ENCODE results near the gene ODF2.

Gene ODF2

DNA sequence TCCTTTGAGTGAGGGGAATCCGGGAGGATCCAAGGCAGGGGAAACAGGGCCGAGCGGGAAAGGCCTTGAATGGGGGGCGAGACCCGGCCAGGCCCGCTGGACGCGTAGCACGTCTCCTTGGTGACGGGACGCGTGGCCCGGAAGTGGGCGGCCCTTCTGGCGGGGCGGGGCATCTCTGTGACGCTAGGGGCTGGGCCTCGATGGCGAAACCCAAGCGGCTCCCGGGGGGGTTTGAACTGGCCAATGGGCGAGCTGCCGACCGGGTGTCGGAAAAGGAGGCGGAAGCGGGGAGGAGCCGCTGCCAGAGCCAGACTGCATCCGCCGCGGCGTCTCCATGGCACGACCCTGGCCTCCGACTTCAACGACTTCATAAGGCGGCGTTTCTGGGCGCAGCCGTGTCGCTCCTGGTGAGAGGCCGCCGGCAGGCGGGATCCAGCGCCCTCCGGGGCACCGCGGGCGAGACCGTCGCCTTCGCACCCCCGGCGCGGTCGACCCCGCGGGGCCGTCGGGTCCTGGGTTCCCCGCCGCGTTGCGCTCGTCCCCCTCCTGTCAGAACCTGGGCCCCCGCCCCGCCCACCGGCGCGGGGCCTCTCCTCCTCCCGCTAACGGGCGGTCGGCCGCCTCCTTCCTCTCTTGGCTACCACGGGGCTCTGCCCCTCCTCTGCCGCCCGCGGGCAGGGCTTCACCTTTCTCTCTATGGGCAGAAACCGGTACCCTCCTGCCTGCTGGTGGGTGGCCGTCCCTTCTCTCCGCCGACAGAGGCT lies at the start of gene ODF2:
Gene ODF2 (plus strand): TSS at position 158 of the 764 bp plus-strand sequence. CDS start 86 bp downstream, at position 244.
- in situ Hi-C loops (cut with MboI; ENCODE audit: low sequenced_read_pairs, unreplicated experiment), result no loop called here
- DNase-seq (ENCODE audit: low spot score), result peak; percentile 100
- TF ChIP-seq, protein P1, sequence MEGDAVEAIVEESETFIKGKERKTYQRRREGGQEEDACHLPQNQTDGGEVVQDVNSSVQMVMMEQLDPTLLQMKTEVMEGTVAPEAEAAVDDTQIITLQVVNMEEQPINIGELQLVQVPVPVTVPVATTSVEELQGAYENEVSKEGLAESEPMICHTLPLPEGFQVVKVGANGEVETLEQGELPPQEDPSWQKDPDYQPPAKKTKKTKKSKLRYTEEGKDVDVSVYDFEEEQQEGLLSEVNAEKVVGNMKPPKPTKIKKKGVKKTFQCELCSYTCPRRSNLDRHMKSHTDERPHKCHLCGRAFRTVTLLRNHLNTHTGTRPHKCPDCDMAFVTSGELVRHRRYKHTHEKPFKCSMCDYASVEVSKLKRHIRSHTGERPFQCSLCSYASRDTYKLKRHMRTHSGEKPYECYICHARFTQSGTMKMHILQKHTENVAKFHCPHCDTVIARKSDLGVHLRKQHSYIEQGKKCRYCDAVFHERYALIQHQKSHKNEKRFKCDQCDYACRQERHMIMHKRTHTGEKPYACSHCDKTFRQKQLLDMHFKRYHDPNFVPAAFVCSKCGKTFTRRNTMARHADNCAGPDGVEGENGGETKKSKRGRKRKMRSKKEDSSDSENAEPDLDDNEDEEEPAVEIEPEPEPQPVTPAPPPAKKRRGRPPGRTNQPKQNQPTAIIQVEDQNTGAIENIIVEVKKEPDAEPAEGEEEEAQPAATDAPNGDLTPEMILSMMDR (IDR thresholded peaks at IDR 0.05; ENCODE audit: borderline replicate concordance, control extremely low read depth, extremely low read depth, insufficient read depth, missing control alignments), result no peak

- DNase-seq (ENCODE audit: low spot score), result no peak
- TF ChIP-seq, protein P1 (IDR thresholded peaks at IDR 0.05; ENCODE audit: borderline replicate concordance, control extremely low read depth, extremely low read depth, insufficient read depth, missing control alignments), result no peak
- in situ Hi-C loops (cut with MboI; ENCODE audit: low sequenced_read_pairs, unreplicated experiment), result no loop called here
These were observed 48.9 kb upstream of the ODF2 start for GRCh38 chr9:128406848-128407391.

GRCh38 chr9:128408963-128409431 lies 46.8 kb upstream of the ODF2 start:
- in situ Hi-C loops (cut with MboI; ENCODE audit: low sequenced_read_pairs, unreplicated experiment), result no loop called here
- no peak for DNase-seq (ENCODE audit: low spot score)
- TF ChIP-seq, protein P1 (IDR thresholded peaks at IDR 0.05; ENCODE audit: borderline replicate concordance, control extremely low read depth, extremely low read depth, insufficient read depth, missing control alignments), result no peak

DNA sequence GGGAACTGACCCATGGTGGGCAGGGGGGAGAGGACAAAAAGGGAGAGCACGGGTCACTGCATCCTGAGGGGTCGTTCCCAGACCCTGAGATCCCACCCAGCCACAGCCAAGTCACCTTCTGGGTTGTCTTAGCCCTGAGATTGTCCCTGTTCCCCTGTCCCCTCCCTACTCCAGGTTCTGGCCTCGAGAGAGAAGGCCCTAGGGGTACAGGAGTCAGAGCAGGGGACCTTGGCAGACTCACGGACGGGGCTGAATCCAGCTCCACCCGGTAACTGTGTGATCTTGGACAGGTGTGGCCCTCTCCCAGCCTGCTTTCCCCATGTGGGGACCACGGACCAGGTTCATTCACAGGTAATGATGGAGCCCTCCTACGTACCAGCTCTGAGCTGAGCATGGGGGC lies 46.4 kb upstream of the ODF2 start:
- TF ChIP-seq, protein P1 (IDR thresholded peaks at IDR 0.05; ENCODE audit: borderline replicate concordance, control extremely low read depth, extremely low read depth, insufficient read depth, missing control alignments), result no peak
- DNase-seq (ENCODE audit: low spot score), result no peak
- in situ Hi-C loops (cut with MboI; ENCODE audit: low sequenced_read_pairs, unreplicated experiment), result no loop called here

DNA sequence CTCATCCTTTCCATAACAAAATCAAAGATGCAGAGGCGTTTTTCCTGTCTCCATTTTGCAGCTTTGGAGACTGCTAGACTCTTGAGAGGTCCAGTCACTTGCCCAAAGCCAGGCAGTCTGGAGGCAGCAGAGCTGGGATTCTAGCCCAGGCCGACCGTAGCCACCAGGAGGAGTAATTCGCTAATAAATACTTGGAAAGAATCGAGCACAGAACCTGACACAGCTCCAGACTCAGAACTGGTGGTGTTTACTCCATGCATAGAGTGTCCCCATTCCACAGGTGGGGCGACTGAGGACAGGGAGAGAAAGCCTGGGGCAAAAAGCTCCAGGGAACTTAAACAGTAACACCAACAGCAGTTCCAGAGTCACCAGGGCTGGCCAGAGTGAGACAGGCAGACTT lies 45.8 kb upstream of the ODF2 start:
- in situ Hi-C loops (cut with MboI; ENCODE audit: low sequenced_read_pairs, unreplicated experiment), result no loop called here
- TF ChIP-seq, protein P1 (IDR thresholded peaks at IDR 0.05; ENCODE audit: borderline replicate concordance, control extremely low read depth, extremely low read depth, insufficient read depth, missing control alignments), result no peak
- no peak for DNase-seq (ENCODE audit: low spot score)

- in situ Hi-C loops (cut with MboI; ENCODE audit: low sequenced_read_pairs, unreplicated experiment), result no loop called here
- TF ChIP-seq, protein P1 (IDR thresholded peaks at IDR 0.05; ENCODE audit: borderline replicate concordance, control extremely low read depth, extremely low read depth, insufficient read depth, missing control alignments), result no peak
- DNase-seq (ENCODE audit: low spot score), result no peak
These were observed 44.3 kb upstream of the ODF2 start for GRCh38 chr9:128411364-128412119.

Data from GM13976 (cell line).